Gastrocnemius medialis (tissue), 4 donors: Measurements from ENCODE around the gene KRT17.

Experiments
- CTCF ChIP-seq, 5 experiments: fragments of 450-650 bp in 3 of 5; fragments of 200-600 bp in 2 of 5; sonication (generic) in 2 of 5; IDR thresholded peaks in 4 of 5; conservative IDR thresholded peaks in 1 of 5; 1 replicate in 4 of 5; 2 replicates in 1 of 5; pipeline ENCODE4 v1.5.1; 2016 to 2019; ENCODE audit warnings: antibody characterized with exemption in 5 of 5, mild to moderate bottlenecking in 3 of 5, moderate library complexity in 3 of 5
- POLR2A ChIP-seq, 2 donors: fragments of 450-650 bp; IDR thresholded peaks; one replicate each; pipeline ENCODE4 v1.6.1; 2017; ENCODE audit warnings: antibody characterized with exemption in 2 of 2, mild to moderate bottlenecking in 2 of 2, moderate library complexity in 2 of 2

GRCh38 chr17:41631025-41631897 lies 6.9 kb upstream of the KRT17 start:
- no peak for TF ChIP-seq POLR2A (IDR thresholded peaks at IDR 0.05)
- TF ChIP-seq CTCF (IDR thresholded peaks at IDR 0.05 in 4 of 5, conservative IDR thresholded peaks at IDR 0.05 in 1 of 5): no peak
